Stimulated activated CD4-positive, alpha-beta T cell treated with anti-CD3 and anti-CD28 coated beads, Interleukin-12 subunit alpha, Interleukin-12 subunit beta, amount 100 ng/mL, for 48 hours (primary cell): ENCODE results near the gene NKG7.
"Not testable (repeated sequence)": the region's sequence is repeated elsewhere in the genome, so short reads cannot be mapped to it uniquely, and the experiment has no call there.

Experiments used
- DNase-seq, 3 donors: peaks; one replicate each; pipeline ENCODE4 v3.0.0-alpha.2; 2020; ENCODE audit warnings: low read depth in 2 of 3, low spot score in 1 of 3

NKG7 gene

GRCh38 chr19:51372649-51373504 is at the start of gene NKG7:
Gene NKG7 (minus strand): TSS chr19:51372654. CDS start chr19:51372535, 119 bp downstream.
- peak; percentile 73 to 84 (median 75) for DNase-seq

- peak; percentile 79 to 97 (median 90) for DNase-seq
Observed at GRCh38 chr19:51422053-51422448, 49.6 kb upstream of the NKG7 start.

GRCh38 chr19:51421229-51422052 is 49.0 kb upstream of the NKG7 start:
- no peak for DNase-seq

- not testable (repeated sequence) for DNase-seq
Observed at GRCh38 chr19:51420511-51420910, 48.1 kb upstream of the NKG7 start.

- DNase-seq: no peak
Observed at GRCh38 chr19:51418707-51419106, 46.3 kb upstream of the NKG7 start.

GRCh38 chr19:51417810-51418157 is 45.3 kb upstream of the NKG7 start:
- DNase-seq: no peak

GRCh38 chr19:51417107-51417809 is 44.8 kb upstream of the NKG7 start, which contains the start of gene SIGLEC10:
Gene SIGLEC10 (minus strand): TSS chr19:51417642. CDS start chr19:51417581, 61 bp downstream.
- DNase-seq: peak in 2 of 3 donors; percentile 33 to 48

GRCh38 chr19:51416422-51416821 is 44.0 kb upstream of the NKG7 start:
- not testable (repeated sequence) for DNase-seq

GRCh38 chr19:51415187-51415586 is 42.7 kb upstream of the NKG7 start:
- DNase-seq: no peak

GRCh38 chr19:51410950-51411748 is 38.7 kb upstream of the NKG7 start:
- DNase-seq: no peak

GRCh38 chr19:51407511-51408131 is 35.2 kb upstream of the NKG7 start:
- no peak for DNase-seq

GRCh38 chr19:51402117-51402516 is 29.7 kb upstream of the NKG7 start:
- no peak for DNase-seq

GRCh38 chr19:51399936-51400335 is 27.5 kb upstream of the NKG7 start:
- not testable (repeated sequence) for DNase-seq

- DNase-seq: no peak
Observed at GRCh38 chr19:51399231-51399630, 26.8 kb upstream of the NKG7 start.

GRCh38 chr19:51398096-51398704 is 25.7 kb upstream of the NKG7 start:
- DNase-seq: no peak

- DNase-seq: not testable (repeated sequence)
Observed at GRCh38 chr19:51397453-51397852, 25.0 kb upstream of the NKG7 start.

GRCh38 chr19:51396175-51396574 is 23.7 kb upstream of the NKG7 start:
- DNase-seq: no peak

- peak; percentile 91 to 98 (median 92) for DNase-seq
Observed at GRCh38 chr19:51394050-51394836, 21.8 kb upstream of the NKG7 start.

GRCh38 chr19:51392701-51393100 is 20.2 kb upstream of the NKG7 start:
- DNase-seq: no peak
